ENCODE data around the gene MSI2. TPM values are rescaled to one million over a fixed set of nuclear protein-coding genes. Genes with fewer than 3 reads are reported as not detected.

Gene MSI2
- total RNA-seq, 2 experiments from 2014 or later = 59.6 to 61.7 TPM

DNA sequence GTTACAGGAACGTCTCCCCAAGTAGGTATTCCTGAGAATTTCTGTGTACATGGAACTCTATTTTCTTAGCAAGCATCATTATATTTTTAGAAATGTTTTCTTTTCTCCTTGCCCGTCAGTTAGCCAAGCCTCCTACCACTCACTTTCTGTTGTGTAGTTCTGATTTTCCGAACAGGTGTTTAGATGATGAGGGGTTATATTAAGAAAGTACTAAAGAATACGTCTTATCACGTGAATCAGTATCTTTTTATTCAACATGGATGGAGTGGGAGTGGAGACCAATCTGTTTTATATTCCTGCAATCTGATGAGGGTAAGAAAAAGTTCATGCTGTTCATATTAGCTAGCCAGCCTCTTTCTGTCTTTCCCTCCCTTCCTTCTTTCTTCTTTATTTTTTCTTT lies 29.4 kb downstream of the MSI2 start:
- Mint-ChIP-seq H3K27me3 (no peaks in the 10 kb centered on the region), H3K4me3 (peak overlapping the region; percentile 57), H3K36me3 (ENCODE audit: low read depth) (peaks cover 21% of the 10 kb centered on the region), H3K9me3 (no peaks in the 10 kb centered on the region), H3K4me1 (ENCODE audit: low read depth) (peaks cover 65% of the 10 kb centered on the region), H3K27ac (peak overlapping the region; percentile 88)
- ChIA-PET CTCF (interaction anchor here (1.3 to 2.5 kb wide), 2 partner anchors 42 to 386 kb away, joined by 4 to 9 read pairs; no protein-coding TSS in a partner anchor), POLR2A (no interaction called here)
- ATAC-seq (no peak), DNase-seq (no peak)
- TF ChIP-seq, protein P1, sequence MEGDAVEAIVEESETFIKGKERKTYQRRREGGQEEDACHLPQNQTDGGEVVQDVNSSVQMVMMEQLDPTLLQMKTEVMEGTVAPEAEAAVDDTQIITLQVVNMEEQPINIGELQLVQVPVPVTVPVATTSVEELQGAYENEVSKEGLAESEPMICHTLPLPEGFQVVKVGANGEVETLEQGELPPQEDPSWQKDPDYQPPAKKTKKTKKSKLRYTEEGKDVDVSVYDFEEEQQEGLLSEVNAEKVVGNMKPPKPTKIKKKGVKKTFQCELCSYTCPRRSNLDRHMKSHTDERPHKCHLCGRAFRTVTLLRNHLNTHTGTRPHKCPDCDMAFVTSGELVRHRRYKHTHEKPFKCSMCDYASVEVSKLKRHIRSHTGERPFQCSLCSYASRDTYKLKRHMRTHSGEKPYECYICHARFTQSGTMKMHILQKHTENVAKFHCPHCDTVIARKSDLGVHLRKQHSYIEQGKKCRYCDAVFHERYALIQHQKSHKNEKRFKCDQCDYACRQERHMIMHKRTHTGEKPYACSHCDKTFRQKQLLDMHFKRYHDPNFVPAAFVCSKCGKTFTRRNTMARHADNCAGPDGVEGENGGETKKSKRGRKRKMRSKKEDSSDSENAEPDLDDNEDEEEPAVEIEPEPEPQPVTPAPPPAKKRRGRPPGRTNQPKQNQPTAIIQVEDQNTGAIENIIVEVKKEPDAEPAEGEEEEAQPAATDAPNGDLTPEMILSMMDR (IDR thresholded peaks at IDR 0.05) = no peak
- intact Hi-C loops (cut with micrococcal nuclease) = no loop called here

DNA sequence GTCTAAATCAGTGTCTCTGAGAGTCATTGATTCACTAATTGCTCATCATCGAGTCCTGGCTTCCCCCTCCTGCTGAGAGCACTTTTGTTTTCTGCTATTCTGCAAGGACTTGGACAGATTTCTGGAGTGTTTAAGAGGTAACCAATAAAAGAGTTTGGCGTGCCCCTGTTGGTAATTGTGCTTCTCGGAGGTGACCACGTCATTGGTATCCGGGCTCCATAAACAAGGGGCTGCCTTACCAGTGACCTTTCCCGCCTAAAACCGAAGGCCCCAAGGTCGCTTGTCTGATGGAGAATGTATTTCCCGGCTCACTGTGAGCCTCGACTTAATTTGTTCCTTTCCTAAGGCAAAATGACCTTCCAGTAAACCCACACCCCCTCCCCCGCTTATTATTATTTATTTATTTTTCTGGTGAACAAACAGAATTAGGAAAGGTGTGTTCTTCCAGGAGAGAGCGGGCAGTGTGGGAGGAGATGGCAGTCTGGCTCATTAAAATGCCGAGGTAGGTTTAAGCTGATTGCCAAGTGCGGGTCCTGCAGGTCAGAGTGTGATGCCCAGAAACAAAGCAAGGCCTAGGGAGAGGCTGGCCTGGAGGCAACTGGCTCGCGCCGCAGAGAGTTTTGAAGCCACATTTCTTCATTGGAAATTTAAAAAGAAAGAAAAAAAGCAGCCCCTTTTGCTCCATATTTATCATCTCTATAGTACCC lies 30.2 kb downstream of the MSI2 start:
- H3K36me3 Mint-ChIP-seq (ENCODE audit: low read depth) = peaks cover 14% of the 10 kb centered on the region
- no peak overlapping the region for H3K4me3 Mint-ChIP-seq
- no peaks in the 10 kb centered on the region for H3K27me3 Mint-ChIP-seq
- CTCF ChIA-PET = interaction anchor here (2.5 kb wide), 1 partner anchor 43 kb away, joined by 9 read pairs; no protein-coding TSS in a partner anchor
- H3K27ac Mint-ChIP-seq = no peak overlapping the region
- TF ChIP-seq, protein P1 (IDR thresholded peaks at IDR 0.05) = no peak
- H3K4me1 Mint-ChIP-seq (ENCODE audit: low read depth) = peaks cover 56% of the 10 kb centered on the region
- POLR2A ChIA-PET = interaction anchor here (0.7 kb wide), 1 partner anchor 396 kb away, joined by 4 read pairs; no protein-coding TSS in a partner anchor
- no peak for ATAC-seq
- no peaks in the 10 kb centered on the region for H3K9me3 Mint-ChIP-seq
- DNase-seq = no peak
- intact Hi-C loops (cut with micrococcal nuclease) = no loop called here

GRCh38 chr17:57288040-57288772 lies 31.9 kb downstream of the MSI2 start:
- peaks cover 43% of the 10 kb centered on the region for H3K4me1 Mint-ChIP-seq (ENCODE audit: low read depth)
- TF ChIP-seq, protein P1 (IDR thresholded peaks at IDR 0.05) = no peak
- no peak overlapping the region for H3K27ac Mint-ChIP-seq
- H3K4me3 Mint-ChIP-seq = no peak overlapping the region
- no peak for DNase-seq
- ChIA-PET CTCF (no interaction called here), POLR2A (interaction anchor here (1.4 kb wide), 1 partner anchor 9 kb away, joined by 4 read pairs; no protein-coding TSS in a partner anchor)
- intact Hi-C loops (cut with micrococcal nuclease) = no loop called here
- no peaks in the 10 kb centered on the region for H3K27me3 Mint-ChIP-seq
- H3K9me3 Mint-ChIP-seq = no peaks in the 10 kb centered on the region
- H3K36me3 Mint-ChIP-seq (ENCODE audit: low read depth) = peaks cover 9% of the 10 kb centered on the region
- ATAC-seq = no peak

- peaks cover 3% of the 10 kb centered on the region for H3K36me3 Mint-ChIP-seq (ENCODE audit: low read depth)
- ChIA-PET CTCF (interaction anchor here (1.5 kb wide), 1 partner anchor 46 kb away, joined by 4 read pairs; no protein-coding TSS in a partner anchor), POLR2A (interaction anchor here (1.4 kb wide), 1 partner anchor 8 kb away, joined by 4 read pairs; no protein-coding TSS in a partner anchor)
- no peak overlapping the region for H3K4me3 Mint-ChIP-seq
- ATAC-seq (no peak), DNase-seq (no peak)
- no peaks in the 10 kb centered on the region for H3K27me3 Mint-ChIP-seq
- no peaks in the 10 kb centered on the region for H3K9me3 Mint-ChIP-seq
- peaks cover 38% of the 10 kb centered on the region for H3K4me1 Mint-ChIP-seq (ENCODE audit: low read depth)
- intact Hi-C loops (cut with micrococcal nuclease) = no loop called here
- TF ChIP-seq, protein P1 (IDR thresholded peaks at IDR 0.05) = no peak
- H3K27ac Mint-ChIP-seq = no peak overlapping the region
These were observed 32.4 kb downstream of the MSI2 start for GRCh38 chr17:57288773-57289121.

DNA sequence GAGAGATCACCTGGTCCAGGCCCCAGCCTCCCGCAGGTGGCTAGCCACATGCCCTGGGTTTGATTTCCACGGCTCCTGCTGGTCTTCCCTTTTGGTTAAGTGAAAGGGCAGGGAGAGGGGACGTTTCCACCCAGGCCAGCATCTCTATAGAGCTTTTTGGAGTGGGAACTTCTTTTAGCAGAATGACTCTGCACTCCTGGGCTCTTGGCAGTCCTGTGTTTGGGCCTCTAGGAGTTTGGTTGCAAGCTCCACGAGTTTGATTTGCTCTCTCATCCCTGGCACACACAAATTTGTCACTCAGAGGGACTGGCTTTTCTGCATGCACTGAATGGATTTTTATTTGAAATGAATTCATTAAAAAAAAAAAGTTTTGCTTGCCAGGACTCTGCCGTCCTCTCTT lies 32.8 kb downstream of the MSI2 start:
- ATAC-seq (no peak), DNase-seq (no peak)
- H3K4me3 Mint-ChIP-seq = no peak overlapping the region
- ChIA-PET CTCF (interaction anchor here (0.7 to 1.5 kb wide), 2 partner anchors 46 to 145 kb away, joined by 4 read pairs; no protein-coding TSS in a partner anchor), POLR2A (no interaction called here)
- no peak overlapping the region for H3K27ac Mint-ChIP-seq
- TF ChIP-seq, protein P1 (IDR thresholded peaks at IDR 0.05) = no peak
- intact Hi-C loops (cut with micrococcal nuclease) = no loop called here
- peaks cover 7% of the 10 kb centered on the region for H3K36me3 Mint-ChIP-seq (ENCODE audit: low read depth)
- H3K27me3 Mint-ChIP-seq = no peaks in the 10 kb centered on the region
- peaks cover 39% of the 10 kb centered on the region for H3K4me1 Mint-ChIP-seq (ENCODE audit: low read depth)
- H3K9me3 Mint-ChIP-seq = no peaks in the 10 kb centered on the region

Measured in activated CD8-positive, alpha-beta T cell treated with anti-CD3 and anti-CD28 coated beads for 36 hours (primary cell).